HCT116 (cell line): ENCODE data around the gene RAD21L1. TPM values are rescaled to one million over a fixed set of nuclear protein-coding genes. Genes with fewer than 3 reads are reported as not detected.

ENCODE experiments used
- ATAC-seq: fragments of 200-7000 bp; cut with Tn5 transposase; 2 replicates; pipeline ENCODE4 v1.9.1; 2020; ENCODE audit warnings: mild to moderate bottlenecking, moderate library complexity
- BruUV-seq: library from RNA; stranded (reverse); fragments of 400-500 nt; replicated peaks from 2 replicates; lab custom pipeline; 2021; lab: Mats Ljungman, UMichigan
- CTCF ChIA-PET: fragments of 300-600 bp; sonication (Branson Sonifier 250); formaldehyde crosslinking; loops from one replicate; lab custom pipeline; 2021; ENCODE audit warnings: antibody characterized with exemption; lab: Charles Lee
- POLR2A ChIA-PET: fragments of 300-600, 350-600 bp; sonication (Branson Sonifier 250); formaldehyde crosslinking; loops from one replicate; lab custom pipeline; 2021; ENCODE audit warnings: antibody characterized with exemption; lab: Charles Lee
- RAD21 ChIA-PET, 2 experiments: fragments of 300-600 bp; sonication (Branson Sonifier 250); formaldehyde crosslinking; loops; one replicate each; lab custom pipeline; 2023; ENCODE audit warnings: low total read pairs in 2 of 2; ENCODE audit not compliant: uncharacterized antibody in 2 of 2, unreplicated experiment in 2 of 2, low non-redundant PET in 1 of 2; lab: Charles Lee
- DNase-seq: peaks from one replicate; pipeline ENCODE4 v3.0.0-alpha.2; 2010; ENCODE audit warnings: low read depth, low spot score
- H2AFZ ChIP-seq: fragments of 200-600 bp; shearing (Covaris generic), sonication (generic); 2 replicates; pipeline ENCODE4 v1.6.1; 2017; ENCODE audit warnings: low read depth, mixed run types, mixed read lengths, antibody characterized with exemption, low read length; ENCODE audit not compliant: poor library complexity, severe bottlenecking
- H3K27ac ChIP-seq: 2 replicates; pipeline ENCODE4 v1.5.1; 2012; ENCODE audit warnings: low read depth, low read length
- H3K27me3 ChIP-seq: fragments of 200-600 bp; sonication (generic); 2 replicates; pipeline ENCODE4 v1.6.1; 2016; ENCODE audit warnings: mixed run types, low read length, mixed read lengths; ENCODE audit not compliant: insufficient read depth
- H3K36me3 ChIP-seq, 2 experiments: fragments of 200-500 bp in 1 of 2; fragments of 200-600 bp in 1 of 2; sonication (Bioruptor generic) in 1 of 2; sonication (generic) in 1 of 2; 2 replicates each; pipeline versions ENCODE4 v1.5.1 to v1.6.1; 2014 to 2016; ENCODE audit warnings: low read length in 2 of 2, inconsistent platforms in 1 of 2, mixed read lengths in 1 of 2, mixed run types in 1 of 2; ENCODE audit not compliant: insufficient read depth in 2 of 2, control insufficient read depth in 1 of 2
- H3K4me1 ChIP-seq, 2 experiments: fragments of 200-600 bp in 1 of 2; sonication (generic) in 1 of 2; 2 replicates each; pipeline versions ENCODE4 v1.5.1 to v1.6.1; 2012 to 2017; ENCODE audit warnings: low read length in 2 of 2, inconsistent platforms in 1 of 2, mild to moderate bottlenecking in 1 of 2, mixed read lengths in 1 of 2, mixed run types in 1 of 2, moderate library complexity in 1 of 2; ENCODE audit not compliant: insufficient read depth in 2 of 2, control insufficient read depth in 1 of 2
- H3K4me2 ChIP-seq: fragments of 200-600 bp; sonication (generic); 2 replicates; pipeline ENCODE4 v1.6.1; 2017; ENCODE audit warnings: mixed run types, low read length, mixed read lengths
- H3K4me3 ChIP-seq, 2 experiments: fragments of 200-600 bp in 1 of 2; sonication (generic) in 1 of 2; replicated peaks in 1 of 2; 2 replicates each; pipeline ENCODE4 v1.5.1; 2011 to 2016; ENCODE audit warnings: low read length in 2 of 2, control low read depth in 1 of 2, low read depth in 1 of 2, mild to moderate bottlenecking in 1 of 2, mixed read lengths in 1 of 2, mixed run types in 1 of 2
- H3K79me2 ChIP-seq: fragments of 200-600 bp; sonication (generic); 2 replicates; pipeline ENCODE4 v1.6.1; 2017; ENCODE audit warnings: mild to moderate bottlenecking, mixed run types, low read length, moderate library complexity, mixed read lengths; ENCODE audit not compliant: insufficient read depth
- H3K9ac ChIP-seq: fragments of 200-600 bp; sonication (generic); 2 replicates; pipeline ENCODE4 v1.6.1; 2016; ENCODE audit warnings: low read length, mixed read lengths
- H3K9me2 ChIP-seq: fragments of 200-600 bp; sonication (generic), shearing (Covaris generic); 2 replicates; pipeline ENCODE4 v1.6.1; 2017; ENCODE audit warnings: mixed run types, mild to moderate bottlenecking, moderate library complexity; ENCODE audit not compliant: insufficient read depth
- H3K9me3 ChIP-seq, 2 experiments: fragments of 200-500 bp in 1 of 2; fragments of 200-600 bp in 1 of 2; sonication (Bioruptor generic) in 1 of 2; sonication (generic) in 1 of 2; 2 replicates each; pipeline ENCODE4 v1.6.1; 2014 to 2017; ENCODE audit warnings: low read length in 2 of 2, mixed read lengths in 2 of 2, inconsistent platforms in 1 of 2, low read depth in 1 of 2, mild to moderate bottlenecking in 1 of 2, mixed run types in 1 of 2, moderate library complexity in 1 of 2; ENCODE audit not compliant: control insufficient read depth in 1 of 2, insufficient read depth in 1 of 2
- H4K20me1 ChIP-seq: fragments of 200-600 bp; sonication (generic), shearing (Covaris generic); 2 replicates; pipeline ENCODE4 v1.6.1; 2017; ENCODE audit warnings: mixed run types, mild to moderate bottlenecking, moderate library complexity; ENCODE audit not compliant: insufficient read depth
- ATF3 ChIP-seq: IDR thresholded peaks from 2 replicates; pipeline ENCODE4 v1.6.1; 2012
- CBX3 ChIP-seq: IDR thresholded peaks from 2 replicates; pipeline ENCODE4 v1.6.1; 2012; ENCODE audit warnings: low read depth
- EGR1 ChIP-seq: IDR thresholded peaks from 2 replicates; pipeline ENCODE4 v1.6.1; 2012; ENCODE audit warnings: low read depth
- EZH2 ChIP-seq: fragments of 200-600 bp; sonication (generic); IDR thresholded peaks from 2 replicates; pipeline ENCODE4 v1.6.1; 2017; ENCODE audit warnings: antibody characterized with exemption, mixed run types
- EZH2phosphoT487 ChIP-seq: fragments of 200-600 bp; IDR thresholded peaks from 2 replicates; pipeline ENCODE4 v1.6.1; 2018; ENCODE audit warnings: antibody characterized with exemption, borderline replicate concordance
- JUND ChIP-seq: IDR thresholded peaks from 2 replicates; pipeline ENCODE4 v1.6.1; 2012
- POLR2A ChIP-seq: IDR thresholded peaks from 2 replicates; pipeline ENCODE4 v1.7.0; 2011; ENCODE audit warnings: borderline replicate concordance; ENCODE audit not compliant: insufficient read depth, insufficient read length; ENCODE audit errors: extremely low read depth
- RAD21 ChIP-seq: IDR thresholded peaks from 2 replicates; pipeline ENCODE4 v1.6.1; 2012; ENCODE audit warnings: low read depth, mild to moderate bottlenecking
- REST ChIP-seq: IDR thresholded peaks from 2 replicates; pipeline ENCODE4 v1.6.1; 2012; ENCODE audit warnings: low read depth
- SIN3A ChIP-seq: IDR thresholded peaks from 2 replicates; pipeline ENCODE4 v1.6.1; 2012; ENCODE audit warnings: low read depth
- SP1 ChIP-seq: IDR thresholded peaks from 2 replicates; pipeline ENCODE4 v1.6.1; 2012; ENCODE audit warnings: low read depth
- SRF ChIP-seq: IDR thresholded peaks from 2 replicates; pipeline ENCODE4 v1.6.1; 2012; ENCODE audit warnings: low read depth
- TCF7L2 ChIP-seq: IDR thresholded peaks from 2 replicates; pipeline ENCODE4 v1.7.0; 2011; ENCODE audit warnings: borderline replicate concordance, inconsistent platforms; ENCODE audit not compliant: insufficient read depth, insufficient read length; ENCODE audit errors: extremely low read depth
- ZBTB33 ChIP-seq: IDR thresholded peaks from 2 replicates; pipeline ENCODE4 v1.6.1; 2011; ENCODE audit warnings: mild to moderate bottlenecking, low read length, moderate library complexity; ENCODE audit not compliant: insufficient replicate concordance; ENCODE audit errors: extremely low read depth
- ZFX ChIP-seq: fragments of 450-650 bp; IDR thresholded peaks from 2 replicates; pipeline ENCODE4 v1.6.1; 2017
- ZNF274 ChIP-seq: fragments of 200-500 bp; sonication (Bioruptor generic); IDR thresholded peaks from 2 replicates; pipeline ENCODE4 v1.6.1; 2014; ENCODE audit warnings: mild to moderate bottlenecking, low read depth, low read length, inconsistent platforms
- intact Hi-C: fragments of 100-400 bp; cut with micrococcal nuclease; formaldehyde crosslinking; loops from 2 replicates; pipeline ENCODE4 v1.10.0; 2022
- total RNA-seq: library from RNA; stranded (reverse); gene quantifications from one replicate; pipeline ENCODE4 v1.2.1, GENCODE V29; 2021; ENCODE audit not compliant: unreplicated experiment

RAD21L1 gene
- total RNA-seq, 1 experiment from 2014 or later = 0.17 TPM

GRCh38 chr20:1180949-1181348 lies 44.9 kb upstream of the RAD21L1 start:
- Histone ChIP-seq H3K9ac (no peak overlapping the region), H3K9me2 (no peaks in the 10 kb centered on the region), H2AFZ (no peak overlapping the region), H3K4me1 (peaks cover 6 to 10% of the 10 kb centered on the region in 2 experiments; a peak in 3 of 4 replicates), H3K4me2 (no peak overlapping the region), H3K79me2 (no peaks in the 10 kb centered on the region), H3K4me3 (no peak overlapping the region), H3K36me3 (no peaks in the 10 kb centered on the region), H3K9me3 (no peaks in the 10 kb centered on the region), H4K20me1 (no peaks in the 10 kb centered on the region), H3K27ac (no peak overlapping the region), H3K27me3 (no peaks in the 10 kb centered on the region)
- DNase-seq (no peak), ATAC-seq (no peak)
- BruUV-seq = no TSS peak
- TF ChIP-seq ZBTB33 (no peak), REST (no peak), CBX3 (no peak), EZH2 (no peak), EGR1 (no peak), TCF7L2 (no peak), ZNF274 (no peak), JUND (no peak), SIN3A (no peak), ZFX (no peak), EZH2phosphoT487 (no peak), POLR2A (no peak), SRF (no peak), RAD21 (no peak), SP1 (no peak), ATF3 (no peak)
- intact Hi-C loops = loop anchor here (10.0 kb wide), 1 partner anchor 366 kb away; no protein-coding TSS in a partner anchor
- ChIA-PET CTCF (no interaction called here), POLR2A (no interaction called here), RAD21 (no interaction called here)
